Left colon (tissue), 2 donors: Measurements from ENCODE around the gene TRIM21. TPM values are rescaled to one million over a fixed set of nuclear protein-coding genes. Genes with fewer than 3 reads are reported as not detected.

ENCODE experiments used
- total RNA-seq, 2 donors: library from RNA; stranded (reverse); fragmentation: NEBNext Ultra II Directional; extraction: Animal tissue kit (Norgen Biotek cat#: 25700); gene quantifications; one replicate each; pipeline ENCODE4 v1.2.1, GENCODE V29; 2021
- donor health status: DM: no; HTN: no; CAD: no.
- donor health status: DM: yes; HTN: yes; CAD: no.

The TRIM21 gene
- total RNA-seq, 2 donors from 2014 or later, result 25.2 to 26.3 TPM

Other genes with a start within 250 kb of the TRIM21 start
- gene OR52B4, start 25.3 kb downstream of the TRIM21 start, total RNA-seq, result not detected
- gene OR52K2, start 55.6 kb upstream of the TRIM21 start, total RNA-seq, result not detected
- not detected for gene OR52K1, start 88.9 kb upstream of the TRIM21 start, total RNA-seq
- not detected for gene OR52M1, start 151.5 kb upstream of the TRIM21 start, total RNA-seq
- gene OR52I2, start 188.0 kb upstream of the TRIM21 start, total RNA-seq, result not detected
- not detected for gene OR52I1, start 200.3 kb upstream of the TRIM21 start, total RNA-seq
- 10 to 100 TPM; 17.6 to 18.6 TPM for gene TRIM68, start 214.5 kb upstream of the TRIM21 start, total RNA-seq
- not detected for gene OR51D1, start 243.8 kb upstream of the TRIM21 start, total RNA-seq